ENCODE results near the gene PRSS27.
"Not testable (repeated sequence)": the region's sequence is repeated elsewhere in the genome, so short reads cannot be mapped to it uniquely, and the experiment has no call there.

The PRSS27 gene

GRCh38 chr16:2697401-2697948 lies 22.5 kb downstream of the PRSS27 start:
- Histone ChIP-seq H3K36me3 (ENCODE audit: insufficient read depth, low read length) (peaks cover 4% of the 10 kb centered on the region; the same call in 1 of the 2 replicates), H3K4me1 (ENCODE audit: insufficient read depth, low read length, poor library complexity, severe bottlenecking) (no peaks in the 10 kb centered on the region), H3K9me3 (ENCODE audit: insufficient read depth, low read depth, low read length) (no peaks in the 10 kb centered on the region), H3K79me2 (ENCODE audit: insufficient read depth, low read length) (no peaks in the 10 kb centered on the region), H3F3A (ENCODE audit: low read depth) (no peaks in the 10 kb centered on the region), H3K27me3 (ENCODE audit: insufficient read depth, low read length, poor library complexity, severe bottlenecking) (no peaks in the 10 kb centered on the region), H2AFZ (ENCODE audit: low read length) (no peak overlapping the region), H3K9me2 (replicated peaks; ENCODE audit: low read depth, low read length) (no peaks in the 10 kb centered on the region), H3K9ac (ENCODE audit: low read depth, low read length, poor library complexity, severe bottlenecking) (no peak overlapping the region), H4K20me1 (ENCODE audit: insufficient read depth, low read length, poor library complexity, severe bottlenecking) (no peaks in the 10 kb centered on the region), H3K4me2 (ENCODE audit: low read depth, low read length, poor library complexity, severe bottlenecking) (no peak overlapping the region), H3K4me3 (ENCODE audit: low read length, poor library complexity, severe bottlenecking) (no peak overlapping the region)
- TF ChIP-seq EZH2phosphoT487 (IDR thresholded peaks at IDR 0.05; ENCODE audit: borderline replicate concordance) (no peak), CTCF (conservative IDR thresholded peaks at IDR 0.05; ENCODE audit: low read length) (no peak)

DNA sequence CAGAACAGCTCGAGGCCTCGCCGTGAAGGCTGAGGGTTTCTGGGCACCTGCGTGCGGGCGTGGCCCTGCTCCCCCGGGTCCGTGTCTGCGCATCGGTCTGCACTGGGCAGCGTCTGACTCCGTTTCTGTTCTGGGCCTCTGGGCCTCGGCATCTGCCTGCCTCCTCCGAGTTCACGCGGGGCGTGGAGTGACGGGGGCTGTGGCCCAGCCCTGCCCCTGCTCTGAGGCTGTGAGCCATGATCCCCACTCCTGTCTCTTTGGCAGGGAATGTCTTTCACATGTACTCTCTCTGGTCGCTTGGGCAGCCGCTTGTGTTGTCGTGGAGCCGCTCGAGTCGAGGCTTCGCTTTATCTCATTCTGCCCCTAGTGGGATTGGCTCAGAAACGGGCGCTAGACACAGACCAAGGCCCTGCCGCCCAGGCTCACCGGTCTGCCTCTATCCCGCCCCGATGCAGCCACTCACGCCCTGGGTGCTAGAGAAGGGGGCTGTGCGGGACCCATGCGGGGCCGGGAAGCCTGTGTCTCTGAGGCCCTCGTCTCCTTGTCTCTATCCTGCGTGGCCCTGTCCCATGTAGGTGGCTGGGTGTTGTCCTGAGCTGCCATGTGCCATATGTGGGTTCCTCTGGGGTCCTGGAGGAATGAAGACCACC lies 23.3 kb downstream of the PRSS27 start:
- H3K79me2 ChIP-seq (ENCODE audit: insufficient read depth, low read length); H3K36me3 ChIP-seq (ENCODE audit: insufficient read depth, low read length); H3K27me3 ChIP-seq (ENCODE audit: insufficient read depth, low read length, poor library complexity, severe bottlenecking): not testable (repeated sequence)

DNA sequence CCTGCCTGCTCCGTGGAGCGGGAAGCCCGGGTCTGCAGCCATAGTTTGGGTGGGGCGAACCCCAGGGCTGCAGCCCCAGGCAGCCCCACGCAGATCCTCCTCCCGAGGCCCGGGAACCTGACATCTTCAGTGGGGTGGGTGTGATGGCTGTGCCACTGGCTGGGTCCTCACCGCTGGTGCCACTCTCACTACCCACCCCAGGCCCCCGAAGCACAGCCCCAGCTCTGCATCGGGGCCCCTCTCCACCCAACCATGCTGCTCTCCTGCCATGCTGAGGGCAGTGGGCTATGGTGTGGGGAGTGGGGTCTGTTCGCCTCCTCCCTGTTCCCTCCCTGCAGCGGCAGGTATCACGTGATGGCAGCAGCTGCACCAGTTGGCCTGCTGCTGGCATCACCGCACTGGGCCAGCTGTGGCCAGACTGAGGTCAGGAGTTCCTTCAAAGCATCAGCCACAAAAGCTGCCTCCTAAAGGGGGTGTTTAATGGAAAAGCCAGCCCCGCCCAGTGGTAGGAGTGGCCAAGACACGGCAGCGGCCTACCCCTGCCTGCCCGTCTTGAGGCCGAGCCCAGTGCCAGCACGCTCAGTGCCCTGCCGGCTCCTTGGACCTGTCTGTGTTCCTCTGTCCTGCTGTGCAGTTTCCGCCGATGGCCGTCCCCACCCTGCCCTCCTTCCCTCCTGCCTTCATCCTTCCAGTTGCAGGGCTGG lies 26.9 kb downstream of the PRSS27 start:
- Histone ChIP-seq H3K4me1 (ENCODE audit: insufficient read depth, low read length, poor library complexity, severe bottlenecking) (no peaks in the 10 kb centered on the region), H3K4me2 (ENCODE audit: low read depth, low read length, poor library complexity, severe bottlenecking) (no peak overlapping the region), H3K9me3 (ENCODE audit: insufficient read depth, low read depth, low read length) (no peaks in the 10 kb centered on the region), H3K27me3 (ENCODE audit: insufficient read depth, low read length, poor library complexity, severe bottlenecking) (no peaks in the 10 kb centered on the region), H3K9me2 (replicated peaks; ENCODE audit: low read depth, low read length) (no peaks in the 10 kb centered on the region), H3K36me3 (ENCODE audit: insufficient read depth, low read length) (no peaks in the 10 kb centered on the region), H3K79me2 (ENCODE audit: insufficient read depth, low read length) (peaks cover 6% of the 10 kb centered on the region; the same call in 1 of the 2 replicates), H3K4me3 (ENCODE audit: low read length, poor library complexity, severe bottlenecking) (no peak overlapping the region), H3F3A (ENCODE audit: low read depth) (no peaks in the 10 kb centered on the region), H4K20me1 (ENCODE audit: insufficient read depth, low read length, poor library complexity, severe bottlenecking) (no peaks in the 10 kb centered on the region), H3K9ac (ENCODE audit: low read depth, low read length, poor library complexity, severe bottlenecking) (no peak overlapping the region), H2AFZ (ENCODE audit: low read length) (no peak overlapping the region)
- no peak for TF ChIP-seq CTCF (conservative IDR thresholded peaks at IDR 0.05; ENCODE audit: low read length)

More for the DNA sequence above, 23.3 kb downstream of the PRSS27 start:
- not testable (repeated sequence) for H3K4me2 ChIP-seq (ENCODE audit: low read depth, low read length, poor library complexity, severe bottlenecking); H3F3A ChIP-seq (ENCODE audit: low read depth); H3K9me2 ChIP-seq (replicated peaks; ENCODE audit: low read depth, low read length); H3K4me3 ChIP-seq (ENCODE audit: low read length, poor library complexity, severe bottlenecking); H3K9me3 ChIP-seq (ENCODE audit: insufficient read depth, low read depth, low read length); H4K20me1 ChIP-seq (ENCODE audit: insufficient read depth, low read length, poor library complexity, severe bottlenecking); H2AFZ ChIP-seq (ENCODE audit: low read length); H3K9ac ChIP-seq (ENCODE audit: low read depth, low read length, poor library complexity, severe bottlenecking); H3K4me1 ChIP-seq (ENCODE audit: insufficient read depth, low read length, poor library complexity, severe bottlenecking)

All from Loucy (cell line).